KBM-7 (cell line): ENCODE data around the gene PRKN.

Experiments used
- DNase-seq: peaks from one replicate; pipeline ENCODE4 v3.0.0-alpha.2; 2015
- in situ Hi-C: fragments of 300-500 bp; cut with MboI; formaldehyde crosslinking; loops from 2 replicates; pipeline ENCODE4 v1.14.3; 2020; ENCODE audit warnings: low sequenced_read_pairs, low pct_unique_long_range_greater_than_20kb, mixed read lengths

The PRKN gene

DNA sequence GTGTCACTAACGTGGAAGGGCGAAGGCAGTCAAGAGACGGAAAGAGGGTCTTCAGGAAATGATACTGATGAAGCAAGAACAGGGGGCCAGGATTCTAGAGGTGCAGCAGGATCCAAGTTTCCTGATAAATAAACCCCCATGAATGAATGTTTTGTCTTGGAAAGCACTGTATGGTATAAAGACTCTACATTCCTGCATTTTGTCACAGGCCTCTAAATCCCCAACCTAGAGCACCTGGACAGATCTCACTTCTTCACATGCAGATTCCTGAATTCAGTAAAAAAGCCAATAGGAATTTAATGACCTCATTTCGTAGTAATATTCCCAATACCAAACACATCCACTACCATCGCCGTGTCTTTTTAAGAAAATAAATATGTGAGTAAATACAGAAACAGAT lies 577.8 kb downstream of the PRKN start:
- no peak for DNase-seq
- in situ Hi-C loops = no loop called here

DNA sequence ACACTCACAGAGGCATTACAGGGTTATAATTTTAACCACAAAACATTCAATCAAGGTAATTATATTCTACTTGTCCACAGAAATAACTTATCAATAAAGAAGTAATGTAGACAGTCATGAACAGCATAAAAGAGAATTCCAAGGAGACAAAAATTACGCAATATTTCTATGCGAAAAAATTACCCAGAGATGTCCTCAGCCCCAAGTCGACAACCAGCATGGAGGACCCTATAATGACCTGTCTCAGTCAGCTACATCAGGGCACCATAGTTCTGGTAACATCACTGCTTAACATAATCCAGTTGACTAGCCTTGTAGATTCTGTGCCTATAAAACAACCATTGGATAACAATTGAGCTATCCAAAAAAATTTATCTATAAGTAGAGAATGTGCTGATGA lies 579.8 kb downstream of the PRKN start:
- in situ Hi-C loops = no loop called here

DNA sequence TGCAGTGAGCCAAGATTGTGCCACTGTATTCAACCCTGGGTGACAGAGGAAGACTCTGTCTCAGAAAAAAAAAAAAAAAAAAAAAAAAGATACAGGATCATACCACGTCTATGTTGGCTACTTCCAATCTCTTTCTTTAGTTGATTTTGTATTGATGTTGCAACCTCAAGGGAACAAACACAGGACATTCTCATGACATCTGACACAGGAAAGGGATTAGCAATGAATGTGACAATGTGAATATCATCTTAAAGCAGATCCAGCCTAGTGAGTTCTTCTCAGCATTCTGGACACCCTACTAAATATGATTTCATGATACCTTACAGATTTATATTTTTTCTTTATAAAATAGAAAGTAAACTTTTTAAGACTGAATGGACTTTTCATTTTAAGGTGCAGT lies 580.3 kb downstream of the PRKN start:
- DNase-seq = no peak
- in situ Hi-C loops = no loop called here

More for the DNA sequence above, 579.8 kb downstream of the PRKN start:
- DNase-seq = no peak

DNA sequence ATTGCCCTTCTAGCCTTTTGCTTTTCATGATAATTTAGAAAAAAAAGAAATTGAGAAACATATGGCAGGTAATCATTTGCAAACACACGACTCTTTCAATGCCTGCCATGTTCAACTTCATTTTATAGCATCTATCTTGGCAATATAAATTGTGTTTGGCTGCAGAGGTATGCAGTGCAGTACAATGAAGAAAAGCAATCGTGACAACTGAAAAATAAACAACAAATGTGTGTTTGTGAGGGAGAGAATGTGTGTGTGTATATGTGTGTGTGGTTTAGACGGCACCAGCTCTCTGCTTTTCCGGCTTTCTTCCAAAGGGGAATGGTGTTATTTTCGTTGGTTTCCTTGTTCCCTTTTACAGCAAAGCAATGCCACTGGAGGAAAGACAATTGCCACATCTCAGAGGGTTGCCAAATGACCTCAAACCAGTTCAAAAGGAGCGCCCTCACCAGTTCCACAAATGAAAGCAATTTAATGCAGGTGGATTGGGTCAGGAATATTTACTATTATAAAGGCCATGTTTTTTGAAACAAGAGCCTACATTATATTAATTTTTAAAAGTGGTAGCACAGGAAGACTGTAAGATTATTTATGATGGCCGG lies 587.2 kb downstream of the PRKN start:
- DNase-seq = no peak
- in situ Hi-C loops = no loop called here

DNA sequence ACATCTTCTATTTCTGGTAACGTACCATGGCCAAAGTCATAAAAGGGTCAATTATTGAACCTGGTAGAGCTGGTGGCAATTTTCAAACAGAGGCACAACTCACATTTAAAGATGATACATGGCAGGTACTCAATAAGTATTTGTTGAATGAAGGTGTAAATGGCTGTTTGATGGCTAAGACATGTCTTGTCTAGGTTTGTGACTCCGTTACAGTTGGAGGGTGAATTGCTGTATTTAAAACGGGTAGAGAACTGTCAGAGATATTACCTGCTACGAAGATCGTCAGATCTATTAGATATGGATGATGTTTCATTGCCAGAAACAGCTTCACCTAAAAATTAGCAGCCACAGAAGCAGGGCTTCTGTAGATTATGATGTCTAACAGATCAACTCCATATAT lies 601.9 kb downstream of the PRKN start:
- in situ Hi-C loops = no loop called here
- no peak for DNase-seq

DNA sequence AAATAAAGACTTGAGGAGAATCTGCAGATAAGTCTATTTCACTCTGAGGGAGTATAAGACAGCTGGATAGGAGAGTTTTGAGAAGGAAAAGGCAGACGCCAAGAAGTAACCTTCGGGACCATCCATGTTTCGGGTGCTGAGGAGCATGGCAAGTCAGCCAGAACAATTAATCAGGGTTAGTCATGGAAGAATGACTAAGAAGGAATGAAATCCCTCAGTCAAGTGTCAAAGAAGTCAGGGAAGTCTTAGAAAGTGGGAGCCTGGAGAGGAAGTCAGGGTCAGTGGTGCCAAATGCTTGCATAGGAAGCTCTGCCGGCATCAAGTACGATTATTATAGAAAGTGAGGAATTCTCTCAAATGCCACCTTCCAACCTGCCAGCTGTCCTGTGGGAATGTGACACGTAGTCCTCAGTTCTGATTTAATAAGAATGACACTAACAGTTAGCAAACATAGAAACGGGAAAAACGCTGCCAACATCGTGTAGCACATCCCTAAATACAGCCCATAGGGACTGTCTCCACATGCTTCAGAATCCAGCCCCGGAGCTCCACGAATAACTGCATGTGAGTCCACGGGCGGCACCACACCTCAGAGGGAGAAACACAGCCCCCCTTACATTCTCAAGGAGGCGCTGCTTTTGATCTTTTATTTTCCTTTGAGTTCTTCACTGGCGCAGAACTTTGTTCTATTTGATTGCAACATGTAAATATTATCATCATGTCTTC lies 602.7 kb downstream of the PRKN start:
- in situ Hi-C loops = no loop called here
- DNase-seq = no peak

DNA sequence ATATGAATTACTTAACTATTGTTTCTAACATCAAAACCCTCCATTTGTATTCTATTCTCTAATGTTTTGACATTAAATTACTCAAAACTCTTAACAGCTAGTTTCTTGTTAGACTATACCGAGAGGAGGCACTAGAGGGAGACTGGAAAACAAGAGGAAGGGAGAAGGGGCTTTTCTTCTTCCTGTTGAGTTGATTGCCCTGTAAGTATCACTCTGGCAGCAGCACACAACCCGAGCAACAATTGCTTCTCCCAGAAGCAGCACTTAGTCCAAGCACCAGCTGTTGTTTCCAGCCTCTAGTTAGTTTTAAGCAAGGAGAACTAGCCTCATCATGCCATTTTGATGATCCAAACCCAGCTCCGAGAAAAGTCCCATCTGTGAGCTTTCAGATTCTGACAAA lies 603.8 kb downstream of the PRKN start:
- DNase-seq = peak; percentile 14
- in situ Hi-C loops = no loop called here

DNA sequence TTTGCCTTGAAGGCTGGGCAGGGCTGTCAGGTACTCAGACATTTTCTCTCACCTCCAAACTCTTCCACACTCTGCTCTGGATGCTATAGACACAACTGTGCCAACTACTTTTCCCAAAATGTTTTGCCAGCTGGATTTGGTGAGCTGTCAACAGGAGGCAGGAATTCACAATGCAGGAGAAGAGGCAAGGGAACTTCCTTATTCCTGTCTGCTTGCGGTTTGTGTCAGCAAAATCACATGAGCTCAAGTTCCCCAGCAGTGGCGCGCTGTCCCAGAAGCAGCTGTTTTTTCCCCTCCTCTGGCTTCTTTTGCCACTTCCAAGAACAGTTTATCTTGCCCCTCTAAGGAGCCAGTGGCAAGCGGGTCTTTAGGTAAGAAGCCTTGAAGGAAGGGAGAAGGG lies 608.2 kb downstream of the PRKN start:
- in situ Hi-C loops = no loop called here
- DNase-seq = peak; percentile 55

DNA sequence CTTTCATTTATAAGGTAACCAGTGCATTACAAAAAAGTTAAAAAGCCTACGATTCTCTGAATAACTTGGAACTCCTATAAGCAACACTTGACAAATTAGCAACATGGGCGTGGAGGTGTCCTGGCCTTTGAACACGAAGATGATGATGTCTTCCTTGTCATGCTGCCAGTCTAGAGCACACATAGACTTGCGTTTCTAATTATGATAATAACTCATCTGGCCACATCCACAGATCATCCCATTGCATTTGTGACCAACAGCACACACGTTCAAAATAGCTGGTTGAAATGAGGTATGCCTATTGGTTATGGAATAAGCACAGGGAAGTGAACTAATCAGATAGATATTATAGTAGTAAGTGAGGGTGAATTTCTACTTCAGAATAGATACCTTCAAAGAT lies 608.9 kb downstream of the PRKN start:
- in situ Hi-C loops = no loop called here
- DNase-seq = no peak

DNA sequence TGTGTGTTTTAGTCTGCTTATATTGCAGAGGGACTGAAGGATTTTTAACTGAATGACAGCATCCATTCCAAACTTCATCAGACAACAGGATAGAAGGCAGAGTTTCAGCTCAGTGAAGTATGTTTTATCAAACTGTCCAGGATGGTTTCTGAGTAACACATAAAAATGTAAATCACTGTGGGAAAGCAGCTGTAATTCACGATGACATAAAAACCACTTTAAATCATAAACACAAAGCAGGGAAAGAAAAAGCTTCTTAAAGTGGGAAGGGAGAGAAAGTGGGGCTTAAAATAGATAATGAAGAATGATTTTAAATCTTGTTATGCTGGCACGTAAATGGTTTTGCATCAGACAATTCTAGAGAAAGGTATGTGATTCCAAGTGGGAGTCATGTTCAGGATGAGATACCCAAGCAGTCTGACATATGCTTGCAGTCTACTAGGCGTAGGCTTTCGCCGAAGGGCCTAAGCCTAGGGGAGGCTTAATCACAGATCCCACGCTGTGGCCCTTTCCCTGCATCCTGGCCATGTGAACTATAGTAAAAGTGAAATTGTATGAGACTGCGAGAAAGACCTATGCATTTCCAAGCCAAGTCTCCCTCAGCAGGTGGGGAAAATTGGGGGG lies 610.6 kb downstream of the PRKN start:
- in situ Hi-C loops = no loop called here
- no peak for DNase-seq

DNA sequence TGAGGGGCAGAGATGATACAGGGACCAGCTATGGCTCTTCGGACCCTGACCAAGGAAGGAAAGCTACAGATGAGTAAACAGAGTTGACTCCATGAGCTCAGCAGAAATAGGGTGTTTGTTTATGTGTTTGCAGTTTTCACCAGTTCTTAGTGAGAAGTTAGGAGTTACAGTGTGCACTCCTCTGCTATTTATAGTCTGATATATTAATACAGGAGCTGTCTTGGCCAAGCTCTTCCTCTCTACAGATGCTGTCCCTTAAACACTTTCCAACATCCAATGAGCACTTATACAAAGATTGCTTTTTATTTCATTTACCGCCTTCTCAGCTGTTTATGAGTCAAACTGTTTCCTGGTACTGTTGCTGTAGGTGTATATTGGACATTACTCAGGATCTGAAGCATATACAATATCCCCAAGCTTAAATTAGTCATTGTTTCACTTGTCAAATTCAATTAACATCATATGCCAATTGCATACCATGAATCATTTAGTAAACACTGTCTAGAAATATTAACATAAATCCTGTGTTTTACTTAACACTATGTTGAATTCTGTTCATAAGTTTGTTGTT lies 618.0 kb downstream of the PRKN start:
- in situ Hi-C loops = no loop called here

DNA sequence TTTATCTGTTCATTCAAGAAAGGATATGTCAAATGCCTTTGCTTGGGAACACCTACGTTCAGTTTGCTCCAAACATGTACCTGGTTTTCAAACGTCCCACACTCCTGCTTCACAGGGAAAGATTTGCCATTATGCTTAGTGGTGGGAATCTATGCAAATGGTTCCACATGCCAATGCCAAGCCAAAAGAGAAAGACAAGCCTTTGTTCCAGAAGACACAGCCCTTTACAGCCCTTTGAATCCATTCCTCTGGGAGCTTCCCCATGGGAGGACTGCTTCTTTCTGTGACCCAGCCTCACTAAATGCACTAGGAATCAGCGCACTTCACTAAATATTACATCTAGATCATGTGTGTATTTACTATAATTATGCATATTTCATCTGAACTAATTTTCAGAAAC lies 619.5 kb downstream of the PRKN start:
- in situ Hi-C loops = no loop called here
- no peak for DNase-seq

More for the DNA sequence above, 618.0 kb downstream of the PRKN start:
- DNase-seq = no peak

DNA sequence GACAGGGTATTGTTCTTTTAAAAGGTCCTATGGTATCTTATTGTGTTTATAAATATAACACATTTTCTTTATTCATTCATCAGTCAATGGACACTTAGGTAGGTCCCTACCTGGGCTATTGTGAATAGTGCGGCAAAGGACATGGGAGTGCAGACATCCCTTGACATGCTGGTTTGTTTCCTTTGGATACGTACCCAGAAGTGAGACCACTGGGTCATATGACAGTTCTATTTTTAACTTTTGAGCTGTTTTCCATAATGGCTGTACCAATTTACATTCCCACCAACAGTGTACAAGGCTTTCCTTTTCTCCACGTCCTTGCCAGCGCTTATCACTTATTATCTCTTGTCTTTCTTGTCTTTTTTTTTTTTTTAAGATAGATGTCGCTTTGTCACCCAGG lies 627.5 kb downstream of the PRKN start:
- in situ Hi-C loops = no loop called here
- DNase-seq = no peak

DNA sequence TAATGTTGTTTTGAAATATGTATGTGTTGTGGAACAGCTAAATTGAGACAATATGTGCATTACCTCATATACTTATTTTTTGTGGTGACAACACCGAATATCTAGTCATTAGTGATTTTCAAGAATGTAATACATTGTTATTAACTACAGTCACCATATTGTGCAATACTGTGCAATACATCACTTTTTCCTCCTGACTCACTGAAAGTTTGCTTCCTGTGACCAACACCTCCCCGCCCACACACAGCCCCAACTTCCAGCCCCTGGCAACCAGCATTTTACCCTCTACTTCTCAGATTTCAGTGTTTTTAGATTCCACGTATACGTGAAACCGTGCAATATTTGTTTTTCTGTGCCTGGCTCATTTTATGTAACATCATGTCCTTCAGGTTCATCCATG lies 627.9 kb downstream of the PRKN start:
- no peak for DNase-seq
- in situ Hi-C loops = no loop called here

DNA sequence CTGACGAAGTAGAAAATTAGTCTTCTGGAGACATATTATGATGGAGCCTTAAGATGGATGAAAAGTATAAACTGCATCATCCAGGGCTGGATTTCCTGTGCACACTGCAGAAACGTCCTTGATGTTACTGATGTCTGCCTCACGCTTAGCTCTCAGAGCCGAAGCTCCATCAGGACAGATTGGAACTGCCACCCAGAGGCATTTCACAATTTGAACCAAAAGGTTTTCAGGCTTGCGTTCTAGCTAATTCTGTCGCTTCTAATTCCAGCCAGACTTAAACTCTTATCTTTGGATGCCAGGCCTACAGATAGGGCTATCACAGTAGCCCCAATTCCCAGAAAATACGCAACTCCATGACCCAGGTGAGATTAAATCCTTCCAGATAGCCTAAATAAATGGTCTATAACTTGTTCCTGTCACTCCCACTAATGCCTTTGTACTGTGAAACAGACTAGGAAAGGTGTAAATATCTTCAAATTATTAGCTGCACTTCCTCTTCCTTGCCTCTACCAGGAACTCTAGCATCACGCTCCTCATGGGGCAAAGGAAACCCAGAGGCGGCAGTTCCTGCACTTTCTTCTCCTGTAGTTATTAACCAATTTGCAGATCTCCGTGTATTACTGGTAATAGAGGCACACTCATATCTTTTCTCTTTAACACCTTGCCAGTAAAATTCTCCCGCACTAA lies 634.6 kb downstream of the PRKN start:
- DNase-seq = no peak
- in situ Hi-C loops = no loop called here

DNA sequence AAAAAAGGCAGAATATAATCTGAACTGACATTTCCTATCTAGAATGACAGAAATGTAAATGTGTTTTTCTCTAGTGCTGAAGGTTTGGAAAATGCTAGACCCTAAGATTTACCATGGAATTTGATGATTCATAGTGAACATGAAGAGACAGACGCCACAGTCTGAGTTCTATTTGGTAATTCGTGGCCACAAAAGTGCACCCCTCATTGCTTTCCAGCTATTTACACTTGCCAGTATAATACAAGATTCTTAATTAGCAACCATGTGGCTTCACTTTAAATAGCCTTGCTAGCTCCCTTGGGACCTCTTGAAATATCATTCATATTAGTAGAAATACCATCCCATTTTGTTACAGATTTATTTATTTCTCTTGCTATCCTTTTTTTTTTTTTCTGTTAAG lies 636.8 kb downstream of the PRKN start:
- no peak for DNase-seq
- in situ Hi-C loops = no loop called here

DNA sequence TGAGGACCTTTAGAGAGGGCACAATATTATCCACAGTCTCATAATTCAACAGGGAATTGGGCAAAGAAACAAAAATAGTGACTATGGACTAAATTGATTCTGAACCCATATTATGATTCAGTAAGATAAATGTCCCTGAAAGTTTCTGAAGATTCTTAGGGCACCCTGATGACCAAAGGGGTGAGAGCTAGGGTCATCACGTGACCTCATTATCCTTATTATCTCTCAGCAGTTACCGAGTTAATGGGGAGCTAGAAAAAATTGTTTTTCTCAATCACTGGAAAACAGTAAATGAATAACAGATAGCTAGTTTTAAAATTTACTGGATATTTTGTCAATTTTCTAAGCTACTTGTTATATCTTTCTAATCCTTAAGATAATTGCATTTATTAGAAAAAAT lies 639.5 kb downstream of the PRKN start:
- no peak for DNase-seq
- in situ Hi-C loops = no loop called here

DNA sequence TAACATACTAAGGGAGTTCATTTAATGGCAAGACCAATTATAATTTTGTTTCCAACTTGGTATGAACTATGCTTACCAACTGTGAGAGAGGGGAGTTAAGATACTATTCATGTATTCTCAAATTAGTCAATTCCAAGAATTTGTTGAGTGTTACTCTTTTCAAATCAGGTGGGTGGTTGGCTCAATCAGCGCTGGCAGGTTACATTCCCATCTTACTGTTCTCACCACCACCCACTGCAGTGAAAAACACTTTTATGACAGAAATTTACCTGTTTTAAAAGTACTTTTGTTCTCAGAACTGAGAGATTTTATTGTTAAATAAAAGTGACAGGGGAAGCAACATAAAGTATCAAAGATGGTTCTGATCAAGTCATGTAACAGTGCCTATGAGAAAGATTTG lies 642.0 kb downstream of the PRKN start:
- DNase-seq = no peak
- in situ Hi-C loops = no loop called here

DNA sequence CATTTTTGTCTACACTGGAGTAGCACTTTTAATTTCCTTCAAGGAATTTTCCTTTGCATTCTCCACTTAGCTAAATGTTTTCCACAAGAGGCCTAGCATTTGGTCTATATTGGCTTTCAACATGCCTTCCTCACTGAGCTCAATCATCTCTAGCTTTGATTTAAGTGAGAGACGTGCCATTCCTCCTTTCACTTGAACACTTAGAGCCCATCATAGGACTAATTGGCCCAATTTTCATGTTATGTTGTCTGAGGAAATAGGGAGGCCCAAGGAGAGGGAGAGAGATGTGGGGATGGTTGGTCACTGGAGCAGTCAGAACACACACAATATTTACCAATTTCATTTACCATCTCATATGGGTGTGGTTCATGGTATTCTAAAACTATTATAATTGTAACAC lies 645.0 kb downstream of the PRKN start:
- in situ Hi-C loops = no loop called here
- DNase-seq = no peak

DNA sequence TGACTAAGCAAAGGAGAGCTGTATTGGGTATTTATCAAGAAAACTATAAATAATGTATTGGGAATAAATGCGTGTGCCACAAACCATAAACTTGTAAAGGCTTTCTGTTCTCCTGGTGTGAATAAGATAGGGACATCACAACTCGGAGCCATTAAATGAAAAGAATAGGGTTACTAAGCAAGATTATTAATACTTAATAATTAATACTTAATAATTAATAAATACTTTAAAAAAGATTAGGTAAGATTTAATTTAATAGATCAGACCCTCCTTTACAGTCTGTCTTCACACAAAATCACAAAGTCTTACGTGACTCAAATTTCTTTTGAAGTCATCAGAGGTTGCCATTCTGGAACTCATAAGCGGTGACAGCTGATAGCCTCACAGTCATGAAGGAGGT lies 648.9 kb downstream of the PRKN start:
- DNase-seq = no peak
- in situ Hi-C loops = no loop called here
